ENCODE measurements around the gene KRTAP1-3.

The KRTAP1-3 gene

DNA sequence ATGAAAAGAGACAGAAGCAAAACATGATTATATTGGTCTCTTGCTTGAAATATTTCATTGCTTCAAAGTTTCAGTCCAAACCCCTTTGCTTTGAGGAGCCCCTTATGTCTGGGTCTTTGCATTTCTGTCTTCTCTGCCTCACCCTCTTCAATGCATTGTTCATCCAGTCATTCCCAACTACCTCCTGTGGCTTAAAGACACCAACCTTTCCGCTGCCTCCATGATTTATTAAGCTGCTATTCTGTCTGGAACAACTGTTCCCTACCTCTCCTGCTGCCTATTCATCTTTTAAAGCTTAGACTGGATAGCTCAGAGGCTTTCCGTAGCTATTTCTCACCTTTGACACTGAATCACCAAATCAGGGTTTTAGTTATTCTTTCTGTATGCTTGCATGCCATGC, 37.3 kb downstream of the KRTAP1-3 start:
- H3K4me3 ChIP-seq (ENCODE audit: low read length in 2 of 2) = no peak overlapping the region
- WGBS, 2 donors (ENCODE audit: extremely low coverage in 2 of 2, insufficient read length in 2 of 2, insufficient replicate concordance in 1 of 2) = no CpG with 5 or more reads among the region's 2 CpGs

DNA sequence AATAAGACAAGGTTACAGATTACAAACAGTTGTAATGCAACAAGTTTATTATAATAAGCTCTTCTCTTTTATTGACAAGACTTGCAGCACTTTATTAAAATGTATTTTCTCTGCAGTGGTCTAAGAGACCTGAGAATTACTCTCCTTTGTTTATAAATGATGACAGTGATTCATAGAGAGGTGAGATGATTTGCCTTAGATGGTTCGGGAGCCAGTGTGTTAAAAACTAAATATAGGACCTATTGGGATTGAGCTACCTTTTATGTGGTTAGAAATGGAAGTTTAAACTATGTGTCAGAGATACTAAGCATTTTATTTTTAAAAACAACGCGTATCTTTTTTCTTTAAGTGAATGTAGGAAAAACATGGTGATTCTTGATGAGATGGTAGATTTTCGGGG, 37.8 kb downstream of the KRTAP1-3 start:
- H3K27ac ChIP-seq (replicated peaks; ENCODE audit: low read length) = no peak overlapping the region
- H3K79me1 ChIP-seq (ENCODE audit: low read depth, low read length) = no peaks in the 10 kb centered on the region
- no peak overlapping the region for H2BK120ac ChIP-seq (ENCODE audit: low read depth, low read length)
- no peak overlapping the region for H4K8ac ChIP-seq (ENCODE audit: low read depth, low read length)
- H3K14ac ChIP-seq (ENCODE audit: low read length) = no peak overlapping the region
- H3K36me3 ChIP-seq (replicated peaks in 1 of 2; ENCODE audit: control insufficient read depth in 2 of 2, insufficient read depth in 2 of 2, low read length in 2 of 2) = no peaks in the 10 kb centered on the region
- no peak overlapping the region for H2AFZ ChIP-seq (ENCODE audit: low read length)
- WGBS, 2 donors (ENCODE audit: extremely low coverage in 2 of 2, insufficient read length in 2 of 2, insufficient replicate concordance in 1 of 2) = no CpG with 5 or more reads among the region's 4 CpGs
- H4K91ac ChIP-seq (ENCODE audit: low read depth, low read length, poor library complexity) = no peak overlapping the region
- H2BK15ac ChIP-seq (ENCODE audit: low read length) = no peak overlapping the region
- H3K23ac ChIP-seq (ENCODE audit: low read depth, low read length, poor library complexity) = no peak overlapping the region
- no peak overlapping the region for H3K18ac ChIP-seq (ENCODE audit: low read length)
- no peaks in the 10 kb centered on the region for H3K9me3 ChIP-seq (replicated peaks in 1 of 2; ENCODE audit: control insufficient read depth in 2 of 2, insufficient read depth in 1 of 2, low read depth in 1 of 2, low read length in 2 of 2)
- H3K4me1 ChIP-seq (ENCODE audit: control insufficient read depth in 2 of 2, insufficient read depth in 1 of 2, low read depth in 1 of 2, low read length in 2 of 2) = peaks cover 0 to 2% of the 10 kb centered on the region in 2 donors
- H2BK5ac ChIP-seq (ENCODE audit: low read length) = no peak overlapping the region
- no peak overlapping the region for H3K4ac ChIP-seq (ENCODE audit: low read length)
- peaks cover 0 to 3% (median 0%) of the 10 kb centered on the region in 3 experiments for H3K27me3 ChIP-seq (ENCODE audit: control insufficient read depth in 3 of 3, insufficient read depth in 3 of 3, low read depth in 1 of 3, low read length in 3 of 3)
- H2AK5ac ChIP-seq (ENCODE audit: low read depth, low read length) = no peak overlapping the region
- no peak overlapping the region for H3K4me3 ChIP-seq (ENCODE audit: low read length in 2 of 2)
- DNase-seq (ENCODE audit: low spot score) = no peak
- H2BK12ac ChIP-seq (ENCODE audit: low read length) = no peak overlapping the region
- H3K4me2 ChIP-seq (ENCODE audit: insufficient read depth, low read length, poor library complexity, severe bottlenecking) = no peak overlapping the region
- no peak overlapping the region for H3K9ac ChIP-seq (ENCODE audit: low read depth, low read length, poor library complexity)

More for the DNA sequence above, 37.3 kb downstream of the KRTAP1-3 start:
- H2AK5ac ChIP-seq (ENCODE audit: low read depth, low read length) = no peak overlapping the region
- DNase-seq (ENCODE audit: low spot score) = no peak
- no peak overlapping the region for H2BK5ac ChIP-seq (ENCODE audit: low read length)
- H3K27me3 ChIP-seq (ENCODE audit: control insufficient read depth in 3 of 3, insufficient read depth in 3 of 3, low read depth in 1 of 3, low read length in 3 of 3) = peaks cover 0 to 3% (median 0%) of the 10 kb centered on the region in 3 experiments
- H4K8ac ChIP-seq (ENCODE audit: low read depth, low read length) = no peak overlapping the region
- no peak overlapping the region for H2BK12ac ChIP-seq (ENCODE audit: low read length)
- no peaks in the 10 kb centered on the region for H3K36me3 ChIP-seq (replicated peaks in 1 of 2; ENCODE audit: control insufficient read depth in 2 of 2, insufficient read depth in 2 of 2, low read length in 2 of 2)
- H3K9ac ChIP-seq (ENCODE audit: low read depth, low read length, poor library complexity) = no peak overlapping the region
- H2BK15ac ChIP-seq (ENCODE audit: low read length) = no peak overlapping the region
- peaks cover 0 to 2% of the 10 kb centered on the region in 2 donors for H3K4me1 ChIP-seq (ENCODE audit: control insufficient read depth in 2 of 2, insufficient read depth in 1 of 2, low read depth in 1 of 2, low read length in 2 of 2)
- no peaks in the 10 kb centered on the region for H3K79me1 ChIP-seq (ENCODE audit: low read depth, low read length)
- no peak overlapping the region for H4K91ac ChIP-seq (ENCODE audit: low read depth, low read length, poor library complexity)
- no peak overlapping the region for H2AFZ ChIP-seq (ENCODE audit: low read length)
- no peak overlapping the region for H3K27ac ChIP-seq (replicated peaks; ENCODE audit: low read length)
- H3K4ac ChIP-seq (ENCODE audit: low read length) = no peak overlapping the region
- H3K9me3 ChIP-seq (replicated peaks in 1 of 2; ENCODE audit: control insufficient read depth in 2 of 2, insufficient read depth in 1 of 2, low read depth in 1 of 2, low read length in 2 of 2) = no peaks in the 10 kb centered on the region
- no peak overlapping the region for H2BK120ac ChIP-seq (ENCODE audit: low read depth, low read length)
- H3K18ac ChIP-seq (ENCODE audit: low read length) = no peak overlapping the region
- no peak overlapping the region for H3K4me2 ChIP-seq (ENCODE audit: insufficient read depth, low read length, poor library complexity, severe bottlenecking)
- H3K23ac ChIP-seq (ENCODE audit: low read depth, low read length, poor library complexity) = no peak overlapping the region
- H3K14ac ChIP-seq (ENCODE audit: low read length) = no peak overlapping the region

DNA sequence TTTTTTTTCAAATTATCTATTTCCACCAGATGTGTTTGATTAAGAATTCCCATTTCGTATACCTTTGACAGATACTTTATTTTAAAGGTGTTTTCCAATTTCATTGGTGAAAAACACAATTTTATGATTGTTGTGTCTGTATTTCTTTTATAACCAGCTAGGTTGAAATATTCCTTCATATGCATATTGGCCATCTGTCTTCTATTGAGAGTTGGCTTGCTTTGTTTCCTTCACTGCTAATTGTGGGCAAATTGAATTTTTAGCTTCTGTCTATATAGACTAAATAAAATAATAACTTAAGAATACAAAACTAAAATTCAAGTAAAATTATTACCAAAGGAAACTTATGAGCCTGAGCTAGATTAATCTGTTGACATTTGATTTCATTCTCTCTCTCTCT, 39.6 kb downstream of the KRTAP1-3 start:
- Histone ChIP-seq H3K9me3 (replicated peaks in 1 of 2; ENCODE audit: control insufficient read depth in 2 of 2, insufficient read depth in 1 of 2, low read depth in 1 of 2, low read length in 2 of 2) (no peaks in the 10 kb centered on the region), H3K4ac (ENCODE audit: low read length) (no peak overlapping the region), H4K8ac (ENCODE audit: low read depth, low read length) (no peak overlapping the region), H2AFZ (ENCODE audit: low read length) (no peak overlapping the region), H3K9ac (ENCODE audit: low read depth, low read length, poor library complexity) (no peak overlapping the region), H2AK5ac (ENCODE audit: low read depth, low read length) (no peak overlapping the region), H2BK5ac (ENCODE audit: low read length) (no peak overlapping the region), H3K36me3 (replicated peaks in 1 of 2; ENCODE audit: control insufficient read depth in 2 of 2, insufficient read depth in 2 of 2, low read length in 2 of 2) (no peaks in the 10 kb centered on the region), H2BK120ac (ENCODE audit: low read depth, low read length) (no peak overlapping the region), H3K14ac (ENCODE audit: low read length) (no peak overlapping the region), H2BK12ac (ENCODE audit: low read length) (no peak overlapping the region), H3K27me3 (ENCODE audit: control insufficient read depth in 3 of 3, insufficient read depth in 3 of 3, low read depth in 1 of 3, low read length in 3 of 3) (peaks cover 0 to 3% (median 0%) of the 10 kb centered on the region in 3 experiments), H3K23ac (ENCODE audit: low read depth, low read length, poor library complexity) (no peak overlapping the region), H3K4me3 (ENCODE audit: low read length in 2 of 2) (no peak overlapping the region), H3K18ac (ENCODE audit: low read length) (no peak overlapping the region), H4K91ac (ENCODE audit: low read depth, low read length, poor library complexity) (no peak overlapping the region), H2BK15ac (ENCODE audit: low read length) (no peak overlapping the region), H3K4me2 (ENCODE audit: insufficient read depth, low read length, poor library complexity, severe bottlenecking) (no peak overlapping the region), H3K79me1 (ENCODE audit: low read depth, low read length) (no peaks in the 10 kb centered on the region), H3K4me1 (ENCODE audit: control insufficient read depth in 2 of 2, insufficient read depth in 1 of 2, low read depth in 1 of 2, low read length in 2 of 2) (peaks cover 0 to 2% of the 10 kb centered on the region in 2 donors), H3K27ac (replicated peaks; ENCODE audit: low read length) (no peak overlapping the region)
- no peak for DNase-seq (ENCODE audit: low spot score)
- WGBS, 2 donors (ENCODE audit: extremely low coverage in 2 of 2, insufficient read length in 2 of 2, insufficient replicate concordance in 1 of 2) = no CpG with 5 or more reads among the region's 1 CpG

DNA sequence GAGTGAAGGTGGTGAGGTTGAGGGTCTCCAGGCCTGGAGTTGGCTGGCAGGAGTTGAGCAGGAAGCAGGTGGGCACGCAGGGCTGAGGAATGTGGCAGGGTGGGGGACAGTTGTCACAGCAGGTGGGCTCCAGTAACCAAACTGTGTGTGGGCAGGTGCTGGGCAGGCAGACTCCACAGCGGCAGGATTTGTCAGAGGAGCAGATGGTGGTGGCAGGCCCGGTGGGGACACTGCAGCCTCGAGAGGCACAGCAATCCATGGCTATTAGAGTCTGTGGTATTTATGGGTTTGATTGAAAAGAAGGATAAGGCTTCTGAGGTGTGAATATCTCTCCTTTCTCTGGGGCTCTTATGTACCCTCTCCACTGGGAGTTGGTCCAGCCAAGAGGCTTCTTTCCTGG, 40.8 kb downstream of the KRTAP1-3 start, which contains the start of gene KRTAP3-3:
KRTAP3-3 (minus strand) TSS at position 326 of the 400 bp plus-strand sequence; CDS start at position 259, 67 bp downstream.
- Histone ChIP-seq H3K4ac (ENCODE audit: low read length) (no peak within 1 kb of the TSS), H4K91ac (ENCODE audit: low read depth, low read length, poor library complexity) (no peak within 1 kb of the TSS), H2AK5ac (ENCODE audit: low read depth, low read length) (no peak within 1 kb of the TSS), H3K4me1 (ENCODE audit: control insufficient read depth in 2 of 2, insufficient read depth in 1 of 2, low read depth in 1 of 2, low read length in 2 of 2) (peaks cover 0 to 2% of the 10 kb centered on the region in 2 donors), H3K36me3 (replicated peaks in 1 of 2; ENCODE audit: control insufficient read depth in 2 of 2, insufficient read depth in 2 of 2, low read length in 2 of 2) (no peaks in the 10 kb centered on the region), H4K8ac (ENCODE audit: low read depth, low read length) (no peak within 1 kb of the TSS), H2BK12ac (ENCODE audit: low read length) (no peak within 1 kb of the TSS), H3K79me1 (ENCODE audit: low read depth, low read length) (no peaks in the 10 kb centered on the region), H3K4me2 (ENCODE audit: insufficient read depth, low read length, poor library complexity, severe bottlenecking) (no peak within 1 kb of the TSS), H3K9ac (ENCODE audit: low read depth, low read length, poor library complexity) (no peak within 1 kb of the TSS), H2BK120ac (ENCODE audit: low read depth, low read length) (no peak within 1 kb of the TSS), H3K18ac (ENCODE audit: low read length) (peak within 1 kb of the TSS; percentile 80), H3K27me3 (ENCODE audit: control insufficient read depth in 3 of 3, insufficient read depth in 3 of 3, low read depth in 1 of 3, low read length in 3 of 3) (peaks cover 0 to 3% (median 0%) of the 10 kb centered on the region in 3 experiments), H2BK15ac (ENCODE audit: low read length) (no peak within 1 kb of the TSS), H3K14ac (ENCODE audit: low read length) (no peak within 1 kb of the TSS), H3K23ac (ENCODE audit: low read depth, low read length, poor library complexity) (no peak within 1 kb of the TSS), H3K27ac (replicated peaks; ENCODE audit: low read length) (no peak within 1 kb of the TSS), H3K9me3 (replicated peaks in 1 of 2; ENCODE audit: control insufficient read depth in 2 of 2, insufficient read depth in 1 of 2, low read depth in 1 of 2, low read length in 2 of 2) (no peaks in the 10 kb centered on the region), H2BK5ac (ENCODE audit: low read length) (no peak within 1 kb of the TSS), H3K4me3 (ENCODE audit: low read length in 2 of 2) (no peak within 1 kb of the TSS), H2AFZ (ENCODE audit: low read length) (no peak within 1 kb of the TSS)
- WGBS, 2 donors (ENCODE audit: extremely low coverage in 2 of 2, insufficient read length in 2 of 2, insufficient replicate concordance in 1 of 2) = no CpG with 5 or more reads among the region's 4 CpGs
- DNase-seq (ENCODE audit: low spot score) = no peak

Measured in neuronal stem cell (in vitro differentiated cells).